NK-92 (cell line): ENCODE data around the gene CSKMT.

Experiments
- DNase-seq: peaks from one replicate; lab custom pipeline; 2025; ENCODE audit not compliant: unreplicated experiment; lab: John Stamatoyannopoulos, UW

Gene CSKMT

DNA sequence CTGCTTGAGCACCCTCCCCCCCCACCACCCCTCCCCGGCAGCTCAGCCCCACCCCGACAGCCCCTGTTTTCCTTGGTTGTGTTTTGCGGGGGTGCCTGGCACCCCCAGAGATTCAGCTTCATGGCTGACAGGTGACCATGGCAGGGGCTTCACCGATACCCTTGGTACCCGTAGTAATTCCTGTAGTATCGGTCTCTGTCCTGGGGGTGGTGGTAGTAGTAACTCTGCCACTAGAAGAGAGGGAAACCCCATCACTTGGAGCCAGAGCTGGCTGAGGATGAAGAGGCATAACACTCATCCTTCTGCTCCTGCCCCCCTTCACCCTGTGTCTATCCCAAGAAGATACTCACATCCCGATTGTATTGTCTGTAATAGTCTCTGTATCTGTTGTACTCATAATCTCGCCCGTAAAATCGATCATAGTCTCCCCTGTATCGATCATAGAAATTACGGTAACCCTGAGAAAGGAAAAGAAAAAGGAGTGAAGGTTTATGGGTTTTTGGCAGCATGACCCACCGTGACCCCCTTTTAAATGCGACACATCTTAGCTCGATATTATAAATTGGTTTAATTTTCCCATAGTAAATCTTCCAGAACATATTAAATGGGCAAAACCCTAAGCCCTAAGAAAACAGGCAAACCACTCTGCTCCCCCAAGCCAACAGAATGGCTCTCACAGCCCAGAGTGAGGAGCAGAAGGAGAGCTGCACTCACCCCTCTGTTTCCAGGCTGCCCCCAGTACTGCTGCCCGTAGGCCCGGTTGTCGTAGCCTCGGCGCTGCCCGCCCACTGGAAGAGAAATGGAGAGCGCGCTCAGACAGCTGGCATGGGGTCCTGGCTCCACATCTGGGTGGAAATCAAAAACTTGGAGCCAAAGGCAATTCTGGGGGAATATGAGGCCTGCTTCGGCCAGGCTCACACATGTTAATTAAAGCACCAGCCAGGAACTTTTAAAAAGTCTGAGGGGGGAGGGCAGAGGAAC is 50.3 kb downstream of the CSKMT start:
- no peak for DNase-seq

DNA sequence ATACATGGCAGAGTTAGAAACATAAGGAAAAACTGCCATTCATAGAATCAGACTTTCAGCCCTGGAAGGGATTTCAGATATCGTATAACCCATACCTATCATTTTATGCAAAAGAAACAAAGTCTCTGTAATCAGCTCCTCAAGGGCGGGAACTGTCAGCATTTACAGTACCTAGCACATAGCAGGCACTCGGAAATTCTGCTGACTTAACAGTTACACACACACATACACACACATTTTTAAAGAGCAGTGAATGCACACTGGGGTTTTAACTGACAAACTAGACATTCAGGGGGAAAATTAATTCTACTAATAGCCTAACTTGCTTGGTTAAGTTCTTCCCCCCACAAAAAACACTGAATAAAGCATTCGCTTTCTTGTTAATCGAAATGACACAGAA is 51.1 kb downstream of the CSKMT start:
- DNase-seq = no peak

DNA sequence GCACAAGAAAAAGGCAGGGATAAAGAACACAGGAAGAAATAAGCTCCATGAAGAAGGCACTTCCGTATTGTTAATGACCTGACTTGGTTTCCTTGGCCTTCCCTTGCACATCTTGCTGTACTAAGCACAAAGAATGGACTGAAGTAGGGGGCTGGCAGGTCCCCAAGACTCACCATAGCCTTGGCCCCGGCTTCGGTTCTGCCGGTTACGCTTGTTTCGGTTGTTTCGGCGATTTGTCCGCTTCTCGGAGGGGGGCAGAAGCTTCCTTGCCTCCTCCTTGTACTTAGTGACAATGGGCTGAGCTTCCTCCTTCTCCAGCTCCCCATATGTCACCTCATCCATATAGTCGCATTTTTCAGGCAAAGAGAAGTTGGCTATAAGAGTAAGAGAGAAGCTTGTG is 51.7 kb downstream of the CSKMT start:
- DNase-seq = no peak
